Activated naive CD4-positive, alpha-beta T cell treated with anti-CD3 and anti-CD28 coated beads, Interleukin-2, amount 50 U/mL, for 72 hours (primary cell): ENCODE data around the gene COMMD6. TPM values are rescaled to one million over a fixed set of nuclear protein-coding genes. Genes with fewer than 3 reads are reported as not detected.

Source experiments
- total RNA-seq, 2 donors: library from RNA; stranded (reverse); gene quantifications; one replicate each; pipeline ENCODE4 v1.2.3, GENCODE V29; 2022

Gene COMMD6
- total RNA-seq, 2 donors from 2014 or later, result 103 to 129 TPM

Other genes starting within 250 kb of the COMMD6 start
- 10 to 100 TPM; 29.6 to 30.5 TPM for gene TBC1D4, start 55.7 kb downstream of the COMMD6 start, total RNA-seq
- 10 to 100 TPM; 41.9 to 46.7 TPM for gene UCHL3, start 11.9 kb upstream of the COMMD6 start, total RNA-seq
- gene LMO7, start 98.5 kb upstream of the COMMD6 start, total RNA-seq, result 10 to 100 TPM; 12.5 to 31.1 TPM